ENCODE data around the gene INTS11.

GRCh38 chr1:1285611-1286311 lies 38.7 kb downstream of the INTS11 start:
- TF ChIP-seq CTCF (optimal IDR thresholded peaks at IDR 0.05 in 1 of 3, IDR thresholded peaks at IDR 0.05 in 1 of 3, conservative IDR thresholded peaks at IDR 0.05 in 1 of 3; ENCODE audit: extremely low read depth in 1 of 3, insufficient read depth in 2 of 3, low read length in 3 of 3): no peak
- TF ChIP-seq EZH2 (IDR thresholded peaks at IDR 0.05; ENCODE audit: low read length): no peak
